ENCODE results near the gene LRBA.

Gene LRBA

GRCh38 chr4:150890246-150890645 lies 124.8 kb downstream of the LRBA start:
- Histone ChIP-seq H3K4me1 (ENCODE audit: control insufficient read depth, low read depth, low read length) (no peaks in the 10 kb centered on the region), H3K9me3 (ENCODE audit: control insufficient read depth, low read depth, low read length) (no peaks in the 10 kb centered on the region), H3K9ac (ENCODE audit: low read length) (no peak overlapping the region), H3K4me3 (ENCODE audit: low read length) (no peak overlapping the region), H3K27ac (ENCODE audit: low read length) (no peak overlapping the region), H3K27me3 (ENCODE audit: control insufficient read depth, insufficient read depth, low read length) (no peaks in the 10 kb centered on the region), H3K36me3 (ENCODE audit: control insufficient read depth, low read depth, low read length) (no peaks in the 10 kb centered on the region)

DNA sequence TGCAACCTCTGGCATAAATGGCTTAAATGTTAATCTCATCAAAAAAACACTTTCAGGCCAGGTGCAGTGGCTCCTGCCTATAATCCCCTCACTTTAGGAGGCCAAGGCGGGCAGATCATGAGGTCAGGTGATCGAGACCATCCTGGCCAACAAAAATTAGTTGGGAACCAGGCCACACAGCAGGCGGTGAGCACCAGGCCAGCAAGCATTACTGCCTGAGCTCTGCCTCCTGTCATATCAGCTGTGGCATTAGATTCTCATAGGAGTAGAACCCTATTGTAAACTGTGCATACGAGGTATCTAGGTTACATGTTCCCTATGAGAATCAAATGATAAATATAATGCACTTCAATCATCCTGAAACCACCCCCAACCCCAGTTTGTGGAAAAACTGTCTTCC lies 125.8 kb downstream of the LRBA start:
- Histone ChIP-seq H3K9ac (ENCODE audit: low read length) (no peak overlapping the region), H3K27me3 (ENCODE audit: control insufficient read depth, insufficient read depth, low read length) (no peaks in the 10 kb centered on the region), H3K4me3 (ENCODE audit: low read length) (no peak overlapping the region), H3K4me1 (ENCODE audit: control insufficient read depth, low read depth, low read length) (no peaks in the 10 kb centered on the region), H3K27ac (ENCODE audit: low read length) (no peak overlapping the region), H3K36me3 (ENCODE audit: control insufficient read depth, low read depth, low read length) (no peaks in the 10 kb centered on the region), H3K9me3 (ENCODE audit: control insufficient read depth, low read depth, low read length) (no peaks in the 10 kb centered on the region)

- Histone ChIP-seq H3K27ac (ENCODE audit: low read length) (no peak overlapping the region), H3K4me3 (ENCODE audit: low read length) (no peak overlapping the region), H3K9ac (ENCODE audit: low read length) (no peak overlapping the region), H3K9me3 (ENCODE audit: control insufficient read depth, low read depth, low read length) (no peaks in the 10 kb centered on the region), H3K27me3 (ENCODE audit: control insufficient read depth, insufficient read depth, low read length) (no peaks in the 10 kb centered on the region), H3K36me3 (ENCODE audit: control insufficient read depth, low read depth, low read length) (no peaks in the 10 kb centered on the region), H3K4me1 (ENCODE audit: control insufficient read depth, low read depth, low read length) (no peaks in the 10 kb centered on the region)
These were observed 126.5 kb downstream of the LRBA start for GRCh38 chr4:150888625-150889024.

DNA sequence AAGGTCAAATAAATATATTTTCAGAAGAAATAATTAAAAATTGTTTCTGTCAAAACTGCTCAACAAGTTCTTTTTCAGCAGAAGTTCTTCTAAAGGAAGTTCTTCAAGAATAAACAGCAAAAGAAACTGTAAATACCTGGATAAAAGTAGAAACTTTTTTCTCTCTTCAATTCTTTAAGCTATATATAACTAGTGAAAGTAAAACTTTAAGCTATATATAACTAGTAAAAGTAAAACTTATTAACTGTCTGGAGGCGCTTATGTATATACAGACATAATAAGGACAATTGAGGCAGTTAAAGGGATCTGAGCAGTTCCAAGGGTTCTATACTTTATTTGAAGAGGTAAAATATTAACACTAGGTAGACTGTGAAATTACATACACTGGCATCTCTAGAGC lies 126.9 kb downstream of the LRBA start:
- no peaks in the 10 kb centered on the region for H3K4me1 ChIP-seq (ENCODE audit: control insufficient read depth, low read depth, low read length)
- no peak overlapping the region for H3K27ac ChIP-seq (ENCODE audit: low read length)
- no peak overlapping the region for H3K4me3 ChIP-seq (ENCODE audit: low read length)
- no peak overlapping the region for H3K9ac ChIP-seq (ENCODE audit: low read length)
- no peaks in the 10 kb centered on the region for H3K36me3 ChIP-seq (ENCODE audit: control insufficient read depth, low read depth, low read length)
- H3K27me3 ChIP-seq (ENCODE audit: control insufficient read depth, insufficient read depth, low read length): no peaks in the 10 kb centered on the region
- no peaks in the 10 kb centered on the region for H3K9me3 ChIP-seq (ENCODE audit: control insufficient read depth, low read depth, low read length)

GRCh38 chr4:150886597-150886996 lies 128.5 kb downstream of the LRBA start:
- Histone ChIP-seq H3K9ac (ENCODE audit: low read length) (no peak overlapping the region), H3K36me3 (ENCODE audit: control insufficient read depth, low read depth, low read length) (no peaks in the 10 kb centered on the region), H3K4me3 (ENCODE audit: low read length) (no peak overlapping the region), H3K27me3 (ENCODE audit: control insufficient read depth, insufficient read depth, low read length) (no peaks in the 10 kb centered on the region), H3K4me1 (ENCODE audit: control insufficient read depth, low read depth, low read length) (no peaks in the 10 kb centered on the region), H3K27ac (ENCODE audit: low read length) (no peak overlapping the region), H3K9me3 (ENCODE audit: control insufficient read depth, low read depth, low read length) (no peaks in the 10 kb centered on the region)

GRCh38 chr4:150884625-150885024 lies 130.5 kb downstream of the LRBA start:
- Histone ChIP-seq H3K27me3 (ENCODE audit: control insufficient read depth, insufficient read depth, low read length) (no peaks in the 10 kb centered on the region), H3K9ac (ENCODE audit: low read length) (no peak overlapping the region), H3K4me3 (ENCODE audit: low read length) (no peak overlapping the region), H3K9me3 (ENCODE audit: control insufficient read depth, low read depth, low read length) (no peaks in the 10 kb centered on the region), H3K36me3 (ENCODE audit: control insufficient read depth, low read depth, low read length) (no peaks in the 10 kb centered on the region), H3K27ac (ENCODE audit: low read length) (no peak overlapping the region), H3K4me1 (ENCODE audit: control insufficient read depth, low read depth, low read length) (no peaks in the 10 kb centered on the region)

GRCh38 chr4:150875367-150875766 lies 139.7 kb downstream of the LRBA start:
- Histone ChIP-seq H3K36me3 (ENCODE audit: control insufficient read depth, low read depth, low read length) (no peaks in the 10 kb centered on the region), H3K27me3 (ENCODE audit: control insufficient read depth, insufficient read depth, low read length) (no peaks in the 10 kb centered on the region), H3K27ac (ENCODE audit: low read length) (no peak overlapping the region), H3K4me3 (ENCODE audit: low read length) (no peak overlapping the region), H3K9ac (ENCODE audit: low read length) (no peak overlapping the region), H3K4me1 (ENCODE audit: control insufficient read depth, low read depth, low read length) (no peaks in the 10 kb centered on the region), H3K9me3 (ENCODE audit: control insufficient read depth, low read depth, low read length) (no peaks in the 10 kb centered on the region)

- H3K4me1 ChIP-seq (ENCODE audit: control insufficient read depth, low read depth, low read length): no peaks in the 10 kb centered on the region
- no peak overlapping the region for H3K9ac ChIP-seq (ENCODE audit: low read length)
- H3K36me3 ChIP-seq (ENCODE audit: control insufficient read depth, low read depth, low read length): no peaks in the 10 kb centered on the region
- no peaks in the 10 kb centered on the region for H3K9me3 ChIP-seq (ENCODE audit: control insufficient read depth, low read depth, low read length)
- H3K27me3 ChIP-seq (ENCODE audit: control insufficient read depth, insufficient read depth, low read length): no peaks in the 10 kb centered on the region
- H3K4me3 ChIP-seq (ENCODE audit: low read length): no peak overlapping the region
- no peak overlapping the region for H3K27ac ChIP-seq (ENCODE audit: low read length)
These were observed 140.5 kb downstream of the LRBA start for GRCh38 chr4:150874338-150875226.

DNA sequence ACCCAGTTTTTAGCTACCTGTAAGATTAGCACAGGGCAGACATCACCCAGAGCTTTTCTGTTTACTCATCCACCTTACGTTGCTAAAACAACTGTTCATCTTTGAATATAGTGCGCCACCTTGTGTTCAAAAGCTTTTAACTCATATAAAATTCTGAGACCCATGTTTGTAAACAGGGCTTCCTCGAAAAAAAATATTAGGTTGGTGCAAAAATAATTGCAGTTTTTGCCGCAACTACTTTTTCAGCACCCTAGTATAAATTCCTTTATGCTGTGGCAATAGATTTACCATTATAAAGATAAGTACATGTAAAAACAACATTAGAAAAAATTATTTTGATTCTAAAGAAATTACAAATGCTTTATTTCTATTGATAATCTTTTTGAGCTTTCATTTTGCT lies 147.9 kb downstream of the LRBA start:
- Histone ChIP-seq H3K36me3 (ENCODE audit: control insufficient read depth, low read depth, low read length) (no peaks in the 10 kb centered on the region), H3K27ac (ENCODE audit: low read length) (no peak overlapping the region), H3K27me3 (ENCODE audit: control insufficient read depth, insufficient read depth, low read length) (no peaks in the 10 kb centered on the region), H3K9ac (ENCODE audit: low read length) (no peak overlapping the region), H3K9me3 (ENCODE audit: control insufficient read depth, low read depth, low read length) (no peaks in the 10 kb centered on the region), H3K4me3 (ENCODE audit: low read length) (no peak overlapping the region), H3K4me1 (ENCODE audit: control insufficient read depth, low read depth, low read length) (no peaks in the 10 kb centered on the region)

GRCh38 chr4:150863456-150863855 lies 151.6 kb downstream of the LRBA start:
- no peak overlapping the region for H3K9ac ChIP-seq (ENCODE audit: low read length)
- H3K27me3 ChIP-seq (ENCODE audit: control insufficient read depth, insufficient read depth, low read length): no peaks in the 10 kb centered on the region
- H3K27ac ChIP-seq (ENCODE audit: low read length): no peak overlapping the region
- no peaks in the 10 kb centered on the region for H3K9me3 ChIP-seq (ENCODE audit: control insufficient read depth, low read depth, low read length)
- no peak overlapping the region for H3K4me3 ChIP-seq (ENCODE audit: low read length)
- H3K4me1 ChIP-seq (ENCODE audit: control insufficient read depth, low read depth, low read length): no peaks in the 10 kb centered on the region
- H3K36me3 ChIP-seq (ENCODE audit: control insufficient read depth, low read depth, low read length): no peaks in the 10 kb centered on the region

DNA sequence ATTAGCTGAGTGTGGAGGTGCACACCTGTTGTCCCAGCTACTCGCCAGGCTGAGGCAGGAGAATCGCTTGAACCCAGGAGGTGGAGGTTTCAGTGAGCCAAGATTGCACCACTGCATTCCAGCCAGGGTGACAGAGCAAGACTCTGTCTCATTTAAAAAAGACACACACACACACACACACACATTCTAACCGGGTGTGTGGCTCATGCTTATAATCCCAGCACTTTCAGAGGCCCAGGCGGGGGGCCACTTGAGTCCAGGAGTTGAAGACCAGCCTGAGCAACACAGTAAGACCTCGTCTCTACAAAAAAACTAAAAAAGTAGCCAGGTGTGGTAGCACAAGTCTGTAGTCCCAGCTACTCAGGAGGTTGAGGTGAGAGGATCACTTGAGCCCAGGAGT lies 152.3 kb downstream of the LRBA start:
- H3K36me3 ChIP-seq (ENCODE audit: control insufficient read depth, low read depth, low read length): no peaks in the 10 kb centered on the region
- no peaks in the 10 kb centered on the region for H3K4me1 ChIP-seq (ENCODE audit: control insufficient read depth, low read depth, low read length)
- H3K9ac ChIP-seq (ENCODE audit: low read length): no peak overlapping the region
- no peaks in the 10 kb centered on the region for H3K9me3 ChIP-seq (ENCODE audit: control insufficient read depth, low read depth, low read length)
- no peaks in the 10 kb centered on the region for H3K27me3 ChIP-seq (ENCODE audit: control insufficient read depth, insufficient read depth, low read length)
- no peak overlapping the region for H3K27ac ChIP-seq (ENCODE audit: low read length)
- H3K4me3 ChIP-seq (ENCODE audit: low read length): no peak overlapping the region

- H3K9me3 ChIP-seq (ENCODE audit: control insufficient read depth, low read depth, low read length): no peaks in the 10 kb centered on the region
- H3K27ac ChIP-seq (ENCODE audit: low read length): no peak overlapping the region
- H3K4me1 ChIP-seq (ENCODE audit: control insufficient read depth, low read depth, low read length): no peaks in the 10 kb centered on the region
- H3K9ac ChIP-seq (ENCODE audit: low read length): no peak overlapping the region
- H3K4me3 ChIP-seq (ENCODE audit: low read length): no peak overlapping the region
- no peaks in the 10 kb centered on the region for H3K27me3 ChIP-seq (ENCODE audit: control insufficient read depth, insufficient read depth, low read length)
- no peaks in the 10 kb centered on the region for H3K36me3 ChIP-seq (ENCODE audit: control insufficient read depth, low read depth, low read length)
These were observed 155.6 kb downstream of the LRBA start for GRCh38 chr4:150859453-150859852.
